Nephron (organoid): ENCODE data around the gene CABP1.
A peak's percentile ranks its signal among the peaks of the same experiment; 100 is the strongest.

Source experiments
- H3K27ac Mint-ChIP-seq, 3 experiments: 2 replicates each; pipeline ENCODE4 v1.8.0; 2020; ENCODE audit warnings: mixed read lengths in 3 of 3, mild to moderate bottlenecking in 2 of 3, moderate library complexity in 1 of 3
- H3K27me3 Mint-ChIP-seq: 2 replicates; pipeline ENCODE4 v1.8.0; 2021; ENCODE audit warnings: low read depth, mild to moderate bottlenecking, moderate library complexity, mixed read lengths
- H3K36me3 Mint-ChIP-seq: 2 replicates; pipeline ENCODE4 v1.8.0; 2020; ENCODE audit warnings: low read depth, mixed read lengths
- H3K4me1 Mint-ChIP-seq: 2 replicates; pipeline ENCODE4 v1.8.0; 2020; ENCODE audit warnings: mixed read lengths
- H3K4me3 Mint-ChIP-seq, 3 experiments: 2 replicates each; pipeline ENCODE4 v1.8.0; 2020; ENCODE audit warnings: mild to moderate bottlenecking in 3 of 3, mixed read lengths in 3 of 3, moderate library complexity in 2 of 3
- H3K9me3 Mint-ChIP-seq: 2 replicates; pipeline ENCODE4 v1.8.0; 2020; ENCODE audit warnings: mixed read lengths
- CTCF ChIP-seq, 3 experiments: fragments of 200-600 bp; sonication (generic); IDR thresholded peaks; one replicate each; pipeline ENCODE4 v1.5.0; 2021; ENCODE audit warnings: antibody characterized with exemption in 3 of 3; ENCODE audit not compliant: unreplicated experiment in 3 of 3

The CABP1 gene

GRCh38 chr12:120631097-120631496, 9.3 kb upstream of the CABP1 start:
- H3K36me3 Mint-ChIP-seq = no peaks in the 10 kb centered on the region
- TF ChIP-seq CTCF (IDR thresholded peaks at IDR 0.05; ENCODE audit: unreplicated experiment in 3 of 3) = no peak
- H3K4me3 Mint-ChIP-seq = no peak overlapping the region
- H3K9me3 Mint-ChIP-seq = no peaks in the 10 kb centered on the region
- no peaks in the 10 kb centered on the region for H3K4me1 Mint-ChIP-seq
- H3K27ac Mint-ChIP-seq = no peak overlapping the region
- peaks cover 25% of the 10 kb centered on the region for H3K27me3 Mint-ChIP-seq

- Mint-ChIP-seq H3K27me3 (peaks cover 85% of the 10 kb centered on the region), H3K27ac (no peak overlapping the region), H3K4me3 (peak overlapping the region; percentile 79 to 85 (median 81)), H3K9me3 (no peaks in the 10 kb centered on the region), H3K36me3 (no peaks in the 10 kb centered on the region), H3K4me1 (peaks cover 4% of the 10 kb centered on the region)
- no peak for TF ChIP-seq CTCF (IDR thresholded peaks at IDR 0.05; ENCODE audit: unreplicated experiment in 3 of 3)
Observed at GRCh38 chr12:120640861-120641833, 721 bp downstream of the CABP1 start.

GRCh38 chr12:120642121-120642520, 1.7 kb downstream of the CABP1 start:
- Mint-ChIP-seq H3K4me3 (peak overlapping the region; percentile 12 to 81 (median 57)), H3K4me1 (peaks cover 9% of the 10 kb centered on the region), H3K27me3 (peaks cover 88% of the 10 kb centered on the region), H3K9me3 (no peaks in the 10 kb centered on the region), H3K27ac (no peak overlapping the region), H3K36me3 (no peaks in the 10 kb centered on the region)
- no peak for TF ChIP-seq CTCF (IDR thresholded peaks at IDR 0.05; ENCODE audit: unreplicated experiment in 3 of 3)

GRCh38 chr12:120642826-120643225, 2.4 kb downstream of the CABP1 start:
- Mint-ChIP-seq H3K4me3 (peak overlapping the region; percentile 53 to 67 (median 63)), H3K36me3 (no peaks in the 10 kb centered on the region), H3K4me1 (peaks cover 9% of the 10 kb centered on the region), H3K9me3 (no peaks in the 10 kb centered on the region), H3K27ac (no peak overlapping the region), H3K27me3 (peaks cover 84% of the 10 kb centered on the region)
- no peak for TF ChIP-seq CTCF (IDR thresholded peaks at IDR 0.05; ENCODE audit: unreplicated experiment in 3 of 3)

GRCh38 chr12:120643574-120643973, 3.1 kb downstream of the CABP1 start:
- no peaks in the 10 kb centered on the region for H3K36me3 Mint-ChIP-seq
- no peaks in the 10 kb centered on the region for H3K9me3 Mint-ChIP-seq
- H3K27ac Mint-ChIP-seq = no peak overlapping the region
- peaks cover 84% of the 10 kb centered on the region for H3K27me3 Mint-ChIP-seq
- H3K4me1 Mint-ChIP-seq = peaks cover 9% of the 10 kb centered on the region
- no peak for TF ChIP-seq CTCF (IDR thresholded peaks at IDR 0.05; ENCODE audit: unreplicated experiment in 3 of 3)
- H3K4me3 Mint-ChIP-seq = no peak overlapping the region

- no peaks in the 10 kb centered on the region for H3K9me3 Mint-ChIP-seq
- peaks cover 30% of the 10 kb centered on the region for H3K4me1 Mint-ChIP-seq
- no peak overlapping the region for H3K27ac Mint-ChIP-seq
- TF ChIP-seq CTCF (IDR thresholded peaks at IDR 0.05; ENCODE audit: unreplicated experiment in 3 of 3) = no peak
- no peak overlapping the region for H3K4me3 Mint-ChIP-seq
- peaks cover 91% of the 10 kb centered on the region for H3K27me3 Mint-ChIP-seq
- H3K36me3 Mint-ChIP-seq = no peaks in the 10 kb centered on the region
Observed at GRCh38 chr12:120646044-120646443, 5.6 kb downstream of the CABP1 start.
